ENCODE measurements around the gene SYTL3. TPM values are rescaled to one million over a fixed set of nuclear protein-coding genes. Genes with fewer than 3 reads are reported as not detected.

The SYTL3 gene
- total and polyA plus RNA-seq, 9 of the 15 experiments (the other 6 are each of a cell fraction or from before 2014, with no cell fraction given): 0.04 to 0.46 (median 0.17) TPM; not detected in 1

GRCh38 chr6:158713469-158713868, 63.6 kb downstream of the SYTL3 start:
- in situ Hi-C loops (cut with MboI): loop anchor here (25.0 kb wide), 1 partner anchor 274 kb away; no protein-coding TSS in a partner anchor
- POLR2A ChIA-PET: no interaction called here

More at GRCh38 chr6:158713469-158713868, 63.6 kb downstream of the SYTL3 start:
- Histone ChIP-seq H3K9me1 (ENCODE audit: control insufficient read depth, insufficient read depth, low read length) (no peaks in the 10 kb centered on the region), H3K4me3 (no peak overlapping the region), H2AFZ (ENCODE audit: low read depth, low read length) (no peak overlapping the region), H3K27me3 (ENCODE audit: control insufficient read depth in 2 of 2, insufficient read depth in 2 of 2, low read length in 2 of 2) (no peaks in the 10 kb centered on the region), H3K4me1 (replicated peaks in 1 of 2; ENCODE audit: control insufficient read depth in 2 of 2, insufficient read depth in 2 of 2, low read length in 2 of 2) (peaks cover 0 to 8% of the 10 kb centered on the region in 2 experiments; a peak in 3 of 5 replicates), H3K36me3 (ENCODE audit: control insufficient read depth, insufficient read depth, low read length) (no peaks in the 10 kb centered on the region), H3K9me3 (replicated peaks; ENCODE audit: control insufficient read depth, insufficient read depth, low read depth, low read length) (no peaks in the 10 kb centered on the region), H3K27ac (ENCODE audit: extremely low read depth, low read depth, low read length) (no peak overlapping the region), H3K79me2 (ENCODE audit: control insufficient read depth, insufficient read depth, low read length) (no peaks in the 10 kb centered on the region), H3K9ac (ENCODE audit: insufficient read depth in 1 of 2, low read depth in 2 of 2, low read length in 2 of 2) (peak overlapping the region in 1 of 2 experiments; percentile 68; a peak in 1 of 4 replicates), H4K20me1 (replicated peaks; ENCODE audit: control insufficient read depth, insufficient read depth, low read length) (no peaks in the 10 kb centered on the region), H3K4me2 (ENCODE audit: insufficient read depth, low read length) (no peak overlapping the region)
- FAIRE-seq: no peak
- no peak for DNase-seq (ENCODE audit: extremely low read depth in 1 of 4, low spot score in 3 of 4)
- BruUV-seq (replicated peaks): no TSS peak
- CTCF ChIA-PET (ENCODE audit: low intra/inter-chr PET ratio): no interaction called here
- ATAC-seq: no peak
- intact Hi-C loops (cut with micrococcal nuclease): no loop called here
- TF ChIP-seq NFIX (CRISPR knock-in tag; IDR thresholded peaks at IDR 0.05; ENCODE audit: low read depth) (no peak), ZHX1 (conservative IDR thresholded peaks at IDR 0.05; ENCODE audit: low read length) (no peak), SMAD2 (IDR thresholded peaks at IDR 0.05; ENCODE audit: low read depth, low read length) (no peak), ZNF239 (CRISPR knock-in tag; IDR thresholded peaks at IDR 0.05) (no peak), ZNF277 (CRISPR knock-in tag; IDR thresholded peaks at IDR 0.05; ENCODE audit: borderline replicate concordance) (no peak), MCM7 (IDR thresholded peaks at IDR 0.05) (no peak), LEF1 (IDR thresholded peaks at IDR 0.05) (no peak), ZNF3 (CRISPR knock-in tag; IDR thresholded peaks at IDR 0.05) (no peak), ZBTB17 (CRISPR knock-in tag; IDR thresholded peaks at IDR 0.05) (no peak), SPI1 (IDR thresholded peaks at IDR 0.05; ENCODE audit: borderline replicate concordance, low read depth, low read length) (no peak)
- 42% methylated on average over 6 of the region's 6 CpGs for WGBS (ENCODE audit: insufficient coverage, low coverage, missing lambda C conversion rate)

Data from K562 (cell line).